Muscle layer of duodenum (tissue), 2 donors: ENCODE data around the gene PBXIP1.

Experiments used
- H3K27ac ChIP-seq: one replicate; pipeline ENCODE4 v1.7.0; 2013; ENCODE audit warnings: mild to moderate bottlenecking, low read length
- H3K27me3 ChIP-seq: one replicate; pipeline ENCODE4 v1.7.0; 2013; ENCODE audit warnings: low read depth, mild to moderate bottlenecking, control low read depth, low read length
- H3K36me3 ChIP-seq, 2 donors: one replicate each; pipeline ENCODE4 v1.7.0; 2013; ENCODE audit warnings: low read length in 2 of 2, control low read depth in 1 of 2, mild to moderate bottlenecking in 1 of 2; ENCODE audit not compliant: insufficient read depth in 2 of 2, control insufficient read depth in 1 of 2
- H3K4me1 ChIP-seq, 2 donors: one replicate each; pipeline ENCODE4 v1.7.0; 2013; ENCODE audit warnings: low read length in 2 of 2, mild to moderate bottlenecking in 2 of 2, control low read depth in 1 of 2, moderate library complexity in 1 of 2; ENCODE audit not compliant: insufficient read depth in 2 of 2, control insufficient read depth in 1 of 2
- H3K4me3 ChIP-seq, 2 donors: one replicate each; pipeline ENCODE4 v1.7.0; 2013; ENCODE audit warnings: low read length in 2 of 2, low read depth in 1 of 2, mild to moderate bottlenecking in 1 of 2
- H3K9me3 ChIP-seq, 2 donors: one replicate each; pipeline ENCODE4 v1.7.0; 2013; ENCODE audit warnings: low read length in 2 of 2, control low read depth in 1 of 2, mild to moderate bottlenecking in 1 of 2; ENCODE audit not compliant: control insufficient read depth in 1 of 2
- donor health status: healthy.

The PBXIP1 gene

GRCh38 chr1:154896771-154897286, 59.1 kb downstream of the PBXIP1 start:
- H3K27ac ChIP-seq: no peak overlapping the region
- no peaks in the 10 kb centered on the region for H3K27me3 ChIP-seq
- H3K4me3 ChIP-seq: no peak overlapping the region
- H3K9me3 ChIP-seq: no peaks in the 10 kb centered on the region
- no peaks in the 10 kb centered on the region for H3K4me1 ChIP-seq
- H3K36me3 ChIP-seq: no peaks in the 10 kb centered on the region

- H3K36me3 ChIP-seq: no peaks in the 10 kb centered on the region
- no peak overlapping the region for H3K27ac ChIP-seq
- no peaks in the 10 kb centered on the region for H3K9me3 ChIP-seq
- no peak overlapping the region for H3K4me3 ChIP-seq
- H3K4me1 ChIP-seq: no peaks in the 10 kb centered on the region
- H3K27me3 ChIP-seq: no peaks in the 10 kb centered on the region
Measured at GRCh38 chr1:154895798-154896197, 60.1 kb downstream of the PBXIP1 start.
